NCI-H2227 (cell line): Measurements from ENCODE around the gene PEX14.
"Not testable (repeated sequence)": the region's sequence is repeated elsewhere in the genome, so short reads cannot be mapped to it uniquely, and the experiment has no call there.

Experiments
- DNase-seq: peaks from one replicate; lab custom pipeline; 2025; ENCODE audit not compliant: unreplicated experiment; lab: John Stamatoyannopoulos, UW

Gene PEX14

DNA sequence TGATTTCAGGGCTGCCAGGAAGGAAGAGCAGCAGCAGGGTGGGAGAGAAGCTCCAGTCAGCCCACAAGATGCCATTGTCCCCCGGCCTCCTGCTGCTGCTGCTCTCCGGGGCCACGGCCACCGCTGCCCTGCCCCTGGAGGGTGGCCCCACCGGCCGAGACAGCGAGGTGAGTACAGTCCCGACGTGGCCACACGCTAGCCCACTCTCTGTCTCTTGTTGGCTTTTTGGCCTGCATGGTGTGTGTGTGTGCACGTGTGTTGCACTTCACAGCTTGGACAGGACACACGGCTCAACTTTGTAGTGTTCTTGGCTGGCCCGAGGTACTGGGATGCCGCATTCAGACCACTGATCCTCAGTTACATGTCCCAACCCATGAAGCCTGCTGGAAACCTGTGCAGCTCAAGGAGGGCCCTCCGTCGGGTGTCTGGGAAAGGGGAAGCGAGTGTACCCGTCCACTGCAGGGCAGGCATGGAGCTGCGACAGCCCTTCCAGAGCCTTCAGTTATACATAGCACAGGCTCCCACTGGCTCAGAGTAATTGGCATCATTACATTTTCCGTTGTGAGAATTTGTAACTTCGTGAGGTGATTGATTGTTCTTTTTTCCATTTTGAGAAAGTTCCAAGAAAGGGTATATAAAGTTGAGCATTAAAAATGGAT is 24.5 kb upstream of the PEX14 start:
- DNase-seq, result no peak

DNA sequence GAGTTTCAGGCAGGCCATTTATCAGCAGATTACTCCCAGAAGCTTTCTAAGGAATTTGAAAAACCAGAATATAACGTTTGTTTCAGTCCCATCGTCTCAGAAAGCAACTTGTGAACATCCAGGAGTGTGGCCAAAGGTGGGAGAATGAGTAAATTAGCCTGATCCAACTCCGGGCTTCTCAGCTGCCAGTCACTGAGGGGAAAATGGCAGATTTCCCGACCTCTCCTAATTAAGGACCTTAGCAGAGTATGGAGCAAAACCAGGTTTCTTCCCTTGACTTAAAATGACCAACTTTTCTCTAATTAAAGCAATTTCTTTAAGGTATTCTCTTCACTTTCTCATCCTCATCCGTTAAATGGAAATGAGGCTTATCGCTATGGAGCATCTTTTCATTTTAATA is 23.9 kb upstream of the PEX14 start:
- DNase-seq, result no peak

DNA sequence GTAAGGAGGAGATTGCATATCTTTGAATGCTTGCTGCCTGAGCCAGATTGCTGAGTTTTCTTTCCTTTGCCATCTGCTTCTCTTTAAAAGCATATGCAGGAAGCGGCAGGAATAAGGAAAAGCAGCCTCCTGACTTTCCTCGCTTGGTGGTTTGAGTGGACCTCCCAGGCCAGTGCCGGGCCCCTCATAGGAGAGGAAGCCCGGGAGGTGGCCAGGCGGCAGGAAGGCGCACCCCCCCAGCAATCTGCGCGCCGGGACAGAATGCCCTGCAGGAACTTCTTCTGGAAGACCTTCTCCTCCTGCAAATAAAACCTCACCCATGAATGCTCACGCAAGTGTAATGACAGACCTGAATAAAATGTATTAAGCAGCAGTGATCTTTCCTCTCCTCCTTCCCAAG is 23.5 kb upstream of the PEX14 start:
- DNase-seq, result no peak

DNA sequence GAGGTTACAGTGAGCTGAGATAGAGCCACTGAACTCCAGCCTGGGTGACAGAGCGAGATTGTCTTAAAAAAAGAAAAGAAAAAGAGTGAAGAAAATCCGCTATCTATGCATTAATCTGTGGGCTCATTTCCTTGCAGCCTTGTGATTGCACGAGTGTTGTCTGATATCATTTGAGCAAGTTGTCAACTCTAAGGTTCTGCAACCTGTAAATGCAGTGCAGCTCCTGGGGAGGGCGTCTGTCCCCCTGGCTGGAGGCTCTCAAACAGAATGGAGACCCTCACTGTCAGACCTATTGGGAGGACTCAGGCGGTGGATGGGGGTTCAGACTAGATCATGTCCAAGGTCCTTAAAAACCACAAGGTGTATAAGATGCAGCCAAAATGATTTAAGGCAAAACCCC is 18.7 kb upstream of the PEX14 start:
- peak; percentile 42 for DNase-seq

DNA sequence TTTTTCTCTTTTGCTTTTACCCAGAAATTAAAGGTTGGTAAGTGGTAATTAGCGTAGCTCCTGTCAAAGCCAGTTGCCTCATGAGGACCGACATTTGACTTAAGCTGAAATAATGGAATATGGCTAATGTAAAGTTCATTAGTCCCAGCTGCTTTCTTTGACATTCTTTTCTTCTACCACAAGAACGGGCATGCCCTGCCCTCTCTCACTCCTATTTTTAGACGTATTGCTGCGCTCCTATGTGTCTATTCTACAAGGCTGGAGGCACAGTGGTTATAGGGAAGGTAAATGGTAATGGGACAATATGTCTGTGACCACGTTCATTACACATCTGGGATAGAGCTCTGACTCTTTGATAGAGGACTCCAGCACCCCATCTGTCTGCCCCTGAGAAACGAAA is 18.1 kb upstream of the PEX14 start:
- no peak for DNase-seq

DNA sequence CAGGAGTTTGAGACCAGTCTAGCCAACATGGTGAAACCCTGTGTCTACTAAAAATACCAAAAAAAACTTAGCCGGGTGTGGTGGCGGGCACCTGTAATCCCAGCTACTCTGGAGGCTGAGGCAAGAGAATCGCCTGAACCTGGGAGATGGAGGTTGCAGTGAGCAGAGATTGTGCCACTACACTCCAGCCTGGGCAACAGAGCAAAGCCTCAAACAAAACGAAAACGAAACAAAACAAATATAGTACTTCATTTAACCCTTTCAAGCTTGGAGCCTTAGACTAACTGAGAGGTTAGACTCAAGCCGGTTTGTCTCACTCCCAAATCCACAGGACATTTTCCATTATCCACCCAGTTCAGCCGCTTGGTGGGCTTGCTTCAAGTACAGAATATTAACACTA is 17.3 kb upstream of the PEX14 start:
- DNase-seq, result not testable (repeated sequence)

DNA sequence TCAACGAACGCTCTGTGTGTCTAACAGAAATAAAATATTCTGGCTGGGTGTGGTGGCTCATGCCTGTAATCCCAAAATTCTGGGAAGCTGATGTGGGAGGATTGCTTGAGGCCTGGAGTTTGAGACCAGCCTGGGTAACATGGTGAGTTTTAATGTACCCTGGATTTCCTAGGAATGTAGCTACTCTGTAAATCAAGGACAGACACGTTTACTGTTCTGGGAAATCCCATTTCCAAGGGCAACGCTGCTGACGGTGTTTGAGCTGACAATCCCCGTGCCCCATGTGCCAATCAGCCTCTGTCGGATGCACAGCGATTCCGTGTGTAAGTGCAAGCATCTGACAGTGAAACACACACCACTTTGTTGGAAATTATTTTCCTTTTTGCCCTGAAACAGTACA is 16.9 kb upstream of the PEX14 start:
- DNase-seq, result no peak

DNA sequence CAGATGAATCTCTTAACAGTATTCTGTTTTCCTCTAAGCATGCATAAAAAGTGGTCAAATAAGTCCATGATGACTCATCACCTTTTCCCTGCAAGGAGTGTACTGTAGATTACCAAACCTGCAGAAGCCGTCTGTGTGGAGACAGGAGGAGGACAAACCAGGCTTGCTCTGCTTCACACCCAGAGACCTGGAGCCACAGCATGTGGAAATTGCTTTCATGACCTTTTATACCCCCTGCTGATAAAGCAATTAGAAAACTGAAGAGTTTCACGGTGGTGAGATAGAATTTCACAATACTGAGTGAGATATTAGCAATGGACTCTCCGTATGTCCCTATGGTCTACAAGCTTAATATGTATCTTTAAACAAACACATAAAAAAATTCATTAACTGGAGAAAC is 15.6 kb upstream of the PEX14 start:
- DNase-seq, result peak; percentile 30

DNA sequence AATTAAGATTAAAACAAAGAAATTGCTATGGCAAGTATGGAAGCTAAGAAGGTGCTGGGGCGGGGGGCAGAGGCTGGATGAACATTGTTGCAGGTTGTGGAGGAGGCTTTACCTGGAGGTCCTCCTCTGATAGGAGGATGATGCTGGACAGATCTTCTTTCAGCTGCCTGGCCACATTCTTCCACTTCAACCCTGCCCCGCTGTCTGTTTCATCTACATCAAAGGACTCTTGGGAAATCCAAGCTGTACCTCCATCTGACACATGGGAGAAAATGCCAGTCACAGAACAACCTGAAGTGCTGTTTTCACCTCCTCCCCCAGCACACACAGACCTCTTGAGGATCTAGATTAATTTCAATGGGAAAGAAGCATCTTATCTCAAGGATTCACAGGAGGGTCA is 7.7 kb upstream of the PEX14 start:
- no peak for DNase-seq

DNA sequence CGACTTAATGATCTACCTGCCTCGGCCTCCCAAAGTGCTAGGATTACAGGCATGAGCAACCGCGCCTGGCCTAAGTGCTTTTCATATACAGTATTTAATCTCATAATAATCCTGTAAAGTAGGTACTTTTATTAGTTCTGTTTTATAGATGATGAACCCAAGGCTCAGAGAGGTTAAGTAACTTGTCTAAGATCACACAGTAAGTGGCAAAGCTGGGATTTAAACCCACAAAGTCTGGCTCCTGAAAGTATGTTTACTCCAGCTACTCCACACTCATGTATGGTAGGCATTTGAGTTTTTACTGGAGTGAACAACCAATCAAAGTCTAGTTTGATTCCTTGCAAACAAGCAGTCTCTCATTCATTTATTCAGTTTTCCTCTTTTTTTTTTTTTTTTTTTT is 4.7 kb upstream of the PEX14 start:
- no peak for DNase-seq

DNA sequence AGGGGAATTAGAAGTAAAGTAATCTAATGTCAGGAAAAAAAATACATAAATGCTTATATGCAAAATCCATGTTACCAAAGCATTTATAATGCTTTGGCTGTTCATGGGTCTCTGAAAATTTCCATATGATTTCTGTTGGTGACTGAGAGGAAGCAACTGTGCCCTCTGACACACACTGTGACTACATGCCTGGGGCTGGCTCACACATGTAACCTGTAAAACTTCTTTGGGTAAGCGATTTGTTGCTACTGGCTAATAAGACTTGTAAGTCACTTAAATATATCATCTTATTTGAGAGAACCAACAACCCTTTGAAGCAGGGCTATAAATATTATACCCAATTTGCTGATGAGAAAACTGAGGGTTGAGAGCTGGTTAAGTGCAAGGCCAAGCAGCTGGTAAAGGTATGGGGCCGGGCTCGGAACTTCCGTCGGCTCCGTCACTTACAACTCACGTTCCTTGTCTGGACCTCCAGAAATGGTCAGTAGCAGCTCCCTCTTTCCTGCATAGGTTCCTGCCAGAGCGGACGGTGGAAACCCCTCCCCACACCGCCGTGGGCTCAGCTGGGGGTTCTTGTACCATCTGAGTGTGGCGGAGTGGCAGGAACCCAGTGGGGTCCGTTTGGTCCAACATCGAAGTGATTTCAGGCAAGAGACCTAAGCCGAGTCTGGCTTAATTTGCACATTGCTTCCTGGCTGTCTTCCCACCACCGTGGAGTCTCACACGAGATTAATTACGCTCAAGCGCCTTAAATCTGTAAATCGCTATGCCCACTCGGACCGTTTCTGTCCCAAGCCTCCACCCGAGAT is 3.1 kb upstream of the PEX14 start:
- DNase-seq, result peak; percentile 56

DNA sequence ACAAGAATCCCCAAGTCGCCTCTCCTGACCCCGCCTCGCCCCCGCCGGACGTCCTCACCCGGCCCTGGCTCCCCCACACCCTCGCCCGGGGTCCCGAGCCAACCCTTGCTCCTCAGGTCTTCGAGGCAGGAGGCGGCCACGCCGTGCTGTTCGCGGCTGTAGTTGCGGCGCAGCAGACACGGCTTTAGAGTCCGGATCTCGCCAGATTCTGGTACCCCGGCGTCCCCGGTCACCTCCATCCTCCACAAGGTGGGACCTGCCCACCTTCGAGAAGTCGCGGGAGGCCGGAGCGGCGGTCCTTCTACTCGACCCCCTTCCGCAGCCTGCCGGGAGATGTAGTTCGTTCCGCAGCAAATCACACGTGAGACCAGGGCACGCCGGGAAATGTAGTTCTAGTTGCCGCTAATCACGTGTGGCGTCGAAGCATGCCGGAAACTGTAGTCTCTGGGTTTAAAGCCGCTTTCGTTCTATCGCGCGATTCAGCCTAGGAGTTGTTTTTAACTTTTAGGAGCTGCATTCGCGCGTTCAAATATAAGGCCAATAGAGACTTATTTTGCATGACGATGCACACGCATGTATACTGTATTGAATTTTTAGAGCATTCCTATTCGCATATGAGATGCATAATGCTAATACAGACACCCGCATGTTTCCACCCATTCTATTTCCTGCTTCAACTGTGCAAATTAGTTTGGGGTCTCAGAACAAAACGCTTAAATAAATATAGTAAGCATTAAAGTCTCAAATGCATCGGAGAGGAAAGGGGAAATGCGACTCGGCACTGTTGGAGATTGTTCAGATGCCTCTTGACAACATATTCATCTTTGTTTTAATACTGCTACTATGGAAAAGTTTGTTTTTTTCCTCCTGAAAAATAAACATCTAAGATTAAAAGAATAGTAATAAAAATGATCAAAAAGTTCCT is 2.3 kb upstream of the PEX14 start, which contains the start of gene DFFA:
TSS of gene DFFA (minus strand) at position 310 of the 925 bp plus-strand sequence. CDS start at position 239, 71 bp downstream.
- peak; percentile 97 for DNase-seq

DNA sequence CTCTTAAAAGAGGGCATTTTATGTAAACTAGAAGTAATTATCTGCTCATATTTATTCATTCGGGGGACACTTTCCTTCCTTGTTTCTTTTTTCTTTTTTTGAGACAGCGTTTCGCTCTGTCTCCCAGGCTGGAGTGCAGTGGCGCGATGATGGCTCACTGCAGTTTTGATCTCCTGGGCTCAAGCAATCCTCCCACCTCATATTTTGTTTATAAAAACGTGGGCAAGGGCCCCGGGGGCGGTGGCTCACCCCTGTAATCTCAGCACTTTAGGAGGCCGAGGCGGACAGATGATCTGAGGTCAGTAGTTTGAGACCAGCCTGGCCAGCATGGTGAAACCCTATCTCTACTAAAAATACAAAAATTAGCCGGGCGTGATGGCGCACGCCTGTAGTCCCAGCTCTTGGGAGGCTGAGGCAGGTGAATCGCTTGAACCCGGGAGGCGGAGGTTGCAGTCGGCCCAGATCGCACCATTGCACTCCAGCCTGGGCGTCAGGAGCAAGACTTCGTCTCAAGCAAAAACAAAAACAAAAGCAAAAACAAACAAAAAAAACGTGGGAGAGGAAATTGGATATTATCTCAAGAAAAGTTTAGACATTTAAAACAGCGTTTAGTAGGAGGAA is 1.5 kb upstream of the PEX14 start:
- DNase-seq, result no peak

DNA sequence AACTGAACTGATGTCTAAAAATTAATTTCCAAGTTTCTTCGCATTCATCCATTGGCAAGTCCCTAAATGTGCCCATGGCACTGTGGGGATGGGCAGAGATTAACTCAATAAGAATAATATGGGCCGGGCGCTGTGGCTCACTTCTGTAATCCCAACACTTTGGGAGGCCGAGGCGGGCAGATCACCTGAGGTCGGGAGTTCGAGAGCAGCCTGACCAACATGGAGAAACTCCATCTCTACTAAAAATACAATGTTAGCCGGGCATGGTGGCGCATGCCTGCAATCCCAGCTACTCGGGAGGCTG is 489 bp upstream of the PEX14 start:
- DNase-seq, result not testable (repeated sequence)

DNA sequence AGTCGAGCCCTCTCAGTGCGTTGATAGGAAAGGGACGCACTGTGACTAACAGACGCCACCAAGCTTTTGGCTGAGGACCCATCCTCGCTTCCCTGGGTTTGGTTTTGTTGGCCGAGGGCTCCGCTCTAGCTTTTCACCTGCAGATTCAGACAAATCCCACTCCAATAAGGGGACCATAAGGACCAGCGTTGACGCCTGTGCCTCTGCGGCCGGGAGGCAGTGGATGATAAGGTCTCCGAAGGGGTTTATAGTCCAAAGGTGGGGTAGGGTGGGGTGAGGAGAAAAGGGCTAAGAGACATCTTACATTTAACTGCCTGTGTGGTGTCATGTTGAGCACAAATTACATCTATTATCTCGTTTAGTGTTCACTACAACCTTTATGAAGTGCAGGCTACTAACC is 760 bp downstream of the PEX14 start:
- DNase-seq, result no peak

DNA sequence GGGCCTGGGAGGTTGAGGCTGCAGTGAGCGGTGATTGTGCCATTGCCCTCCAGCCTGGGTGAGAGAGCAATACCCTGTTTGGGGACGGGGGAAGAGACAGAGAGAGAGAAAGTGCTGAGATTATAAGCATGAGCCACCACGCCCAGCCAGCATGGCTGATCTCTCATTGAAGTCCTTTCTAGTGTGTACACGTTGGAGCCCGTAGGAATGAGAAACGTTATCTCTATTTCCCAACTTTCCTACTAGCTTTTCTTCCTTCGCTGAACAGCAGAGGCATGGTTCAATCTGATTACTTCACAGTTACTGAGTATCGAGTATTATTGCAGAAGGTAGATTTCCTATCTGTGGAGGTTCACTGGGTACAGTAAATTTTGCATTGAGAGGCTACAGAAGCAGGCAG is 4.5 kb downstream of the PEX14 start:
- no peak for DNase-seq

DNA sequence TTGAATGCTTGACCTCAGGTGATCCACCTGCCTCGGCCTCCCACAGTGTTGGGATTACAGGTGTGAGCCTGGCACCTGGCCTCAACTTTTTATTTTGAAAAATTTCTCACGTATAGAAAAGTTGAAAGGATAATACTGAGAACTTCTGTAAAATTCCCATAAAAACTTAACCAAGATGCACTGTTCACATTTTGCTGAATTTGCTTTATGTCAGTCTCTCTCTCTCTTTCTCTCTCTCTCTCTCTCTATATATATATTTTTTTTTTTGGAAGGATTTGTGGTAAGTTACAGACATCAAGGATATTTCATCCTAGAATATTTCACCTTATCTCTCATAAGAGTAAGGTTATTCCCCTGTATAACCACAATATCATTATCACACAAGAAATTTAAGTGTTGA is 5.9 kb downstream of the PEX14 start:
- DNase-seq, result no peak

DNA sequence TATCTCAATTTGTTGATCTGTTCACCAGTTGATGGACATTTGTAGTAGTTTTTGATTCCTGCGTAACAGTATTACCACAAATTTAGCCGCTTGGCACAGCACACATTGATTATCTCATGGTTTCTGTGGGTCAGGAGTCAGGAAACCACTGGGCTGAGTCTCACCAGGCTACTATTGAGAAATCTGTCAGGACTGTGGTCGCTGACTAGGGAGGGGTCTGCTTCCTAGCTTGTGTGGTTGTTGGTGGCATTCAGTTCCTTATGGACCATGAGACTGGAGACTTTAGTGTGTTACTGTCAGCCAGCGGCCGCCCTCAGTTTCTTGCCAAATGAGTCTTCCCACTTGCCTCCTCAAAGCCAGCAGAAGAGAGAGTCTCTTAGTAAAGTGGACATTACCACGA is 9.8 kb downstream of the PEX14 start:
- DNase-seq, result no peak

DNA sequence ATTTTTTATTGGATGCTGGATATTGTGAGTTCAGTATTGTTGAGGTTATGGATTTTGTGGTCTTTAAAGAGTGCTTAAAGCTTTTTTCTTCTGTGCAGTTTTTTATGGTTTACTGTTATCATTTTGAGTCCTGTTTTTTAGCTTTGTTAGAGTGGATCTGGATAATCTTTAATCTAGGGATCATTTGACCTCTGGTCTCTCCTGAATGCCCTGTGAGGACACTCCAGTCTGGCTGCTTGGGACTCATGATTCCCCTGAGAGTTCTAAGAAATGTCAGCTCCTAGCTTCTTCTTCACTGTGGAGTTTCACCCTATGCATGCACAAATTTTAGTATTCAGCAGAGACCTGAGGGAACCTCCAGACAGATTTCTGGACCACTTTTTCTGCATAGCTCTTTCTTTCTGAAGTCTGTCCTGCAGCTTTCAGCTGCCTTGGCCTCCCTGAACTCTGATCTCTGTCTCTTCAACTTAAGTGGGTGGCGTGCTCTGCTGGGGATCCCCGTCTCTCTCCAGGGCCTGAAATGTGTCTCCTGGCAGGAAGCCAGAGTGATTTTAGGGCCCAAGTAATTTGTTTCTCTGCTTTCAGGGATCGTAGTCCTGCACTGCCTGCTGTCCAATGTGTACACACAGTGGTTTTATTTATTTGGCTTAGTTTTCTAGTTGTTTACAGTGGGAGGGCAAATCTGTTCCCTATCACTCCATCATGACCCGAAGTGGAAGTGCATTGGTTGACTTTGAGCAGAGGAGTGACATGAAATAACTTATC is 14.7 kb downstream of the PEX14 start:
- DNase-seq, result peak; percentile 58

DNA sequence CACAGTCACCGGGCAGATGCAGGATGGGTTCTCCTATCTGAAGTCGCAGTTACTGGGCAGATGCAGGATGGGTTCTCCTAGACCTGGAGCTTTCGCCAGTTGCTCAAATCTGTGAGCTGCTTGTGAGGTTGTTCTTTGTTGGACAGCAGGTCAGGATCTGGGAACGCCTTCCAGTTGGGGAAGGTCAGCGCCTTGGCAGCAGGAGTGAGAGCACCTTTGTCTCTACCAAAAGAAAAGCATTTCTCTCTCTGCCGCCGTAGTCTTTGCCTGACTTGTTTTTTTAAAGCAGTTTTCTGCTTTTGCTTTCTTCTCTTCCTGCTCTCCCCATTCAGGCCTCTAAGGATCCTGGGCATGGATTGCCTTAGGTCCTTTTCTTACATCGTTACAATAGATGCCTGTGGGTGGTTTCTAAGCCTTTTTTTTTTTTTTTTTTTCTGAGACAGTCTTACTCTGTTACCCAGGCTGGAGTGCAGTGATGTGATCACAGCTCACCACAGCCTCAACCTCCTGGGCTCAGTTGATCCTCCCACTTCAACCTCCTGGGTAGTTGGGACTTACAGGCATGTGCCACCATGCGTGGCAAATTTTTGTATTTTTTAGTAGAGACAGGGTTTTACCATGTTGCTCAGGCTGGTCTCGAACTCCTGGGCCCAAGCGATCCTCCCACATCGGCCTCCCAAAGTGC is 15.7 kb downstream of the PEX14 start:
- DNase-seq, result peak; percentile 35
